Caco-2 (cell line): Measurements from ENCODE around the gene CAMKK1. TPM values are rescaled to one million over a fixed set of nuclear protein-coding genes. Genes with fewer than 3 reads are reported as not detected.

ENCODE experiments used
- BruUV-seq: library from RNA; stranded (reverse); fragments of 400-500 nt; replicated peaks from 2 replicates; lab custom pipeline; 2021; lab: Mats Ljungman, UMichigan
- CTCF ChIA-PET: fragments of 300-600 bp; sonication (Branson Sonifier 250); formaldehyde crosslinking; loops from one replicate; lab custom pipeline; 2022; ENCODE audit warnings: antibody characterized with exemption; lab: Charles Lee
- POLR2A ChIA-PET: fragments of 300-600 bp; sonication (Branson Sonifier 250); formaldehyde crosslinking; loops from one replicate; lab custom pipeline; 2022; ENCODE audit warnings: antibody characterized with exemption; lab: Charles Lee
- DNase-seq, 2 experiments: peaks; one replicate each; pipeline versions ENCODE4 v3.0.0 to v3.0.0-alpha.2; 2020 to 2022
- H3K27me3 ChIP-seq: replicated peaks from 2 replicates; pipeline ENCODE4 v1.6.0; 2011; ENCODE audit warnings: low read length; ENCODE audit not compliant: control insufficient read depth, insufficient read depth
- H3K36me3 ChIP-seq: 2 replicates; pipeline ENCODE4 v1.5.1; 2011; ENCODE audit warnings: low read length; ENCODE audit not compliant: control insufficient read depth, insufficient read depth
- H3K4me1 ChIP-seq: fragments of 250-450 bp; sonication (Bioruptor Pico); 2 replicates; pipeline ENCODE4 v1.5.1; 2020; ENCODE audit warnings: mild to moderate bottlenecking
- H3K4me3 ChIP-seq: 2 replicates; pipeline ENCODE4 v1.5.1; 2011; ENCODE audit warnings: low read depth, mild to moderate bottlenecking, control low read depth, low read length
- H3K9me3 ChIP-seq: fragments of 250-450 bp; sonication (Bioruptor Pico); 2 replicates; pipeline ENCODE4 v1.5.1; 2020; ENCODE audit warnings: mild to moderate bottlenecking, moderate library complexity
- H3K27ac Mint-ChIP-seq: one replicate; pipeline ENCODE4 v1.8.0; 2022; ENCODE audit warnings: mixed read lengths; ENCODE audit not compliant: unreplicated experiment
- H3K27me3 Mint-ChIP-seq: one replicate; pipeline ENCODE4 v1.8.0; 2022; ENCODE audit warnings: mixed read lengths; ENCODE audit not compliant: insufficient read depth, unreplicated experiment
- H3K36me3 Mint-ChIP-seq: one replicate; pipeline ENCODE4 v1.8.0; 2022; ENCODE audit warnings: mild to moderate bottlenecking, mixed read lengths; ENCODE audit not compliant: insufficient read depth, unreplicated experiment
- H3K4me1 Mint-ChIP-seq: one replicate; pipeline ENCODE4 v1.8.0; 2022; ENCODE audit warnings: low read depth, mixed read lengths; ENCODE audit not compliant: unreplicated experiment
- H3K4me3 Mint-ChIP-seq: one replicate; pipeline ENCODE4 v1.8.0; 2022; ENCODE audit warnings: mild to moderate bottlenecking, moderate library complexity, mixed read lengths; ENCODE audit not compliant: unreplicated experiment
- H3K9me3 Mint-ChIP-seq: one replicate; pipeline ENCODE4 v1.8.0; 2022; ENCODE audit warnings: mixed read lengths; ENCODE audit not compliant: unreplicated experiment
- CTCF ChIP-seq, 2 experiments: fragments of 200-600 bp in 1 of 2; IDR thresholded peaks; 1 replicate in 1 of 2; 2 replicates in 1 of 2; pipeline versions ENCODE4 v1.5.1 to v1.8.0; 2011 to 2022; ENCODE audit warnings: antibody characterized with exemption in 1 of 2, control low read depth in 1 of 2, inconsistent platforms in 1 of 2, low read depth in 1 of 2, low read length in 1 of 2, mild to moderate bottlenecking in 1 of 2, moderate library complexity in 1 of 2; ENCODE audit not compliant: insufficient read depth in 1 of 2, severe bottlenecking in 1 of 2, unreplicated experiment in 1 of 2
- intact Hi-C: fragments of 100-400 bp; cut with micrococcal nuclease; formaldehyde crosslinking; loops from one replicate; pipeline ENCODE4 v1.10.0; 2022; ENCODE audit not compliant: unreplicated experiment
- total RNA-seq: library from RNA; stranded (reverse); gene quantifications from 2 replicates; pipeline ENCODE4 v1.2.3, GENCODE V29; 2022

CAMKK1 gene
- total RNA-seq, 1 experiment from 2014 or later, result 1.9 TPM

- Mint-ChIP-seq H3K27ac (peak overlapping the region; percentile 90), H3K4me1 (peaks cover 8% of the 10 kb centered on the region), H3K9me3 (no peaks in the 10 kb centered on the region), H3K4me3 (peak overlapping the region; percentile 52), H3K27me3 (no peaks in the 10 kb centered on the region), H3K36me3 (peaks cover 49% of the 10 kb centered on the region)
- no TSS peak for BruUV-seq
- Histone ChIP-seq H3K36me3 (no peaks in the 10 kb centered on the region), H3K27me3 (no peaks in the 10 kb centered on the region), H3K4me3 (no peak overlapping the region), H3K4me1 (peaks cover 10% of the 10 kb centered on the region), H3K9me3 (no peaks in the 10 kb centered on the region)
- ChIA-PET POLR2A (interaction anchor here (0.6 to 1.0 kb wide), 4 partner anchors 8 to 116 kb away, joined by 3 to 5 read pairs (median 4); partner anchors contain the start of genes CAMKK1 and HASPIN), CTCF (interaction anchor here (0.7 to 1.9 kb wide), 3 partner anchors 8 to 100 kb away, joined by 4 to 14 read pairs (median 7); partner anchors contain the start of gene NCBP3)
- TF ChIP-seq CTCF (IDR thresholded peaks at IDR 0.05; ENCODE audit: insufficient read depth in 1 of 2, low read depth in 1 of 2, low read length in 1 of 2, severe bottlenecking in 1 of 2, unreplicated experiment in 1 of 2), result no peak
- DNase-seq, result peak; percentile 91 to 97
- intact Hi-C loops, result no loop called here
Observed at GRCh38 chr17:3838206-3838605, 54.6 kb downstream of the CAMKK1 start.

GRCh38 chr17:3836551-3836950 is 56.3 kb downstream of the CAMKK1 start:
- Mint-ChIP-seq H3K4me3 (no peak overlapping the region), H3K27ac (no peak overlapping the region), H3K36me3 (peaks cover 48% of the 10 kb centered on the region), H3K27me3 (no peaks in the 10 kb centered on the region), H3K9me3 (no peaks in the 10 kb centered on the region), H3K4me1 (peaks cover 8% of the 10 kb centered on the region)
- intact Hi-C loops, result no loop called here
- H3K36me3 ChIP-seq, result no peaks in the 10 kb centered on the region
- no peaks in the 10 kb centered on the region for H3K9me3 ChIP-seq
- ChIA-PET POLR2A (no interaction called here), CTCF (interaction anchor here (0.6 to 1.3 kb wide), 2 partner anchors 10 to 356 kb away, joined by 4 to 5 read pairs; partner anchors contain the start of gene NCBP3)
- BruUV-seq, result no TSS peak
- H3K4me3 ChIP-seq, result no peak overlapping the region
- no peak for DNase-seq
- TF ChIP-seq CTCF (IDR thresholded peaks at IDR 0.05; ENCODE audit: insufficient read depth in 1 of 2, low read depth in 1 of 2, low read length in 1 of 2, severe bottlenecking in 1 of 2, unreplicated experiment in 1 of 2), result no peak
- H3K27me3 ChIP-seq, result no peaks in the 10 kb centered on the region
- peaks cover 10% of the 10 kb centered on the region for H3K4me1 ChIP-seq

GRCh38 chr17:3835410-3836229 is 57.2 kb downstream of the CAMKK1 start:
- CTCF ChIA-PET, result interaction anchor here (1.3 kb wide), 1 partner anchor 11 kb away, joined by 4 read pairs; the partner anchor contains the start of gene NCBP3

More at GRCh38 chr17:3835410-3836229, 57.2 kb downstream of the CAMKK1 start:
- no peak overlapping the region for H3K27ac Mint-ChIP-seq
- Histone ChIP-seq H3K9me3 (no peaks in the 10 kb centered on the region), H3K4me3 (no peak overlapping the region), H3K4me1 (peaks cover 10% of the 10 kb centered on the region), H3K27me3 (no peaks in the 10 kb centered on the region), H3K36me3 (no peaks in the 10 kb centered on the region)
- no peak for TF ChIP-seq CTCF (IDR thresholded peaks at IDR 0.05; ENCODE audit: insufficient read depth in 1 of 2, low read depth in 1 of 2, low read length in 1 of 2, severe bottlenecking in 1 of 2, unreplicated experiment in 1 of 2)
- no TSS peak for BruUV-seq
- no peaks in the 10 kb centered on the region for H3K9me3 Mint-ChIP-seq
- peaks cover 8% of the 10 kb centered on the region for H3K4me1 Mint-ChIP-seq
- POLR2A ChIA-PET, result no interaction called here
- no peak for DNase-seq
- H3K27me3 Mint-ChIP-seq, result no peaks in the 10 kb centered on the region
- H3K36me3 Mint-ChIP-seq, result peaks cover 42% of the 10 kb centered on the region
- intact Hi-C loops, result no loop called here
- no peak overlapping the region for H3K4me3 Mint-ChIP-seq
